SK-N-SH (cell line): Measurements from ENCODE around the gene DENND1A. TPM values are rescaled to one million over a fixed set of nuclear protein-coding genes. Genes with fewer than 3 reads are reported as not detected.

Experiments used
- CTCF ChIA-PET: fragments of 300-600, 350-600 bp; formaldehyde crosslinking; extraction: SDS; loops from one replicate; lab custom pipeline; 2021; lab: Yijun Ruan, JAX
- POLR2A ChIA-PET: fragments of 350-600 bp; sonication (Branson Sonifier 250); formaldehyde crosslinking; extraction: SDS; loops from one replicate; lab custom pipeline; 2020; ENCODE audit warnings: antibody characterized with exemption, inconsistent platforms; lab: Yijun Ruan, JAX
- DNase-seq: peaks from one replicate; pipeline ENCODE4 v3.0.0; 2012
- H2AFZ ChIP-seq: fragments of 200-600 bp; sonication (generic); 2 replicates; pipeline ENCODE4 v1.8.1; 2016; ENCODE audit warnings: antibody characterized with exemption, mild to moderate bottlenecking, low read depth
- H3F3A ChIP-seq: fragments of 200-600 bp; sonication (generic); replicated peaks from 2 replicates; pipeline ENCODE3; 2016; ENCODE audit warnings: antibody characterized with exemption, mild to moderate bottlenecking; ENCODE audit not compliant: insufficient read depth
- H3K27ac ChIP-seq, 2 experiments: fragments of 200-500 bp in 1 of 2; fragments of 200-600 bp in 1 of 2; sonication (Bioruptor generic) in 1 of 2; sonication (generic), shearing (Covaris generic) in 1 of 2; 2 replicates each; pipeline versions ENCODE4 v1.5.1 to v1.6.1; 2014 to 2016; ENCODE audit warnings: low read depth in 2 of 2, inconsistent platforms in 1 of 2, low read length in 1 of 2, mild to moderate bottlenecking in 1 of 2, mixed read lengths in 1 of 2
- H3K27me3 ChIP-seq: fragments of 200-600 bp; sonication (generic), shearing (Covaris generic); 2 replicates; pipeline ENCODE4 v1.6.1; 2016; ENCODE audit warnings: mixed run types; ENCODE audit not compliant: insufficient read depth
- H3K36me3 ChIP-seq, 2 experiments: fragments of 200-500 bp in 1 of 2; fragments of 200-600 bp in 1 of 2; sonication (Bioruptor generic) in 1 of 2; sonication (generic) in 1 of 2; replicated peaks in 1 of 2; 2 replicates each; pipeline versions ENCODE3 to v1.5.1; 2014 to 2016; ENCODE audit warnings: low read length in 1 of 2, mild to moderate bottlenecking in 1 of 2; ENCODE audit not compliant: insufficient read depth in 2 of 2, control insufficient read depth in 1 of 2
- H3K4me1 ChIP-seq, 2 experiments: fragments of 200-500 bp in 1 of 2; fragments of 200-600 bp in 1 of 2; sonication (Bioruptor generic) in 1 of 2; sonication (generic), shearing (Covaris generic) in 1 of 2; 2 replicates each; pipeline versions ENCODE4 v1.5.1 to v1.6.1; 2014 to 2016; ENCODE audit warnings: low read depth in 1 of 2, low read length in 1 of 2, mixed run types in 1 of 2; ENCODE audit not compliant: insufficient read depth in 2 of 2, control insufficient read depth in 1 of 2
- H3K4me2 ChIP-seq: fragments of 200-600 bp; sonication (generic), shearing (Covaris generic); 2 replicates; pipeline ENCODE4 v1.6.1; 2017; ENCODE audit warnings: mixed run types
- H3K4me3 ChIP-seq, 2 experiments: fragments of 200-500 bp in 1 of 2; fragments of 200-600 bp in 1 of 2; sonication (Bioruptor generic) in 1 of 2; sonication (generic), shearing (Covaris generic) in 1 of 2; 2 replicates each; pipeline versions ENCODE4 v1.5.1 to v1.8.1; 2014 to 2016; ENCODE audit warnings: low read depth in 2 of 2, inconsistent platforms in 1 of 2, low read length in 1 of 2, mild to moderate bottlenecking in 1 of 2, mixed read lengths in 1 of 2, moderate library complexity in 1 of 2
- H3K79me2 ChIP-seq: fragments of 200-600 bp; sonication (generic); 2 replicates; pipeline ENCODE4 v1.8.1; 2017; ENCODE audit warnings: mild to moderate bottlenecking; ENCODE audit not compliant: insufficient read depth
- H3K9ac ChIP-seq: fragments of 200-600 bp; sonication (generic); 2 replicates; pipeline ENCODE4 v1.6.1; 2017; ENCODE audit warnings: mixed run types
- H3K9me2 ChIP-seq: fragments of 200-600 bp; sonication (generic); 2 replicates; pipeline ENCODE4 v1.6.1; 2017; ENCODE audit warnings: mixed run types
- H3K9me3 ChIP-seq: fragments of 200-600 bp; sonication (generic); 2 replicates; pipeline ENCODE4 v1.6.1; 2017; ENCODE audit warnings: mixed run types, mild to moderate bottlenecking, moderate library complexity
- H4K20me1 ChIP-seq: fragments of 200-600 bp; sonication (generic); 2 replicates; pipeline ENCODE4 v1.6.1; 2017; ENCODE audit warnings: mild to moderate bottlenecking, mixed run types; ENCODE audit not compliant: insufficient read depth
- CHD2 ChIP-seq: fragments of 150-350 bp; IDR thresholded peaks from 2 replicates; pipeline ENCODE4 v1.6.1; 2018; ENCODE audit warnings: low read length; ENCODE audit not compliant: partially characterized antibody
- CTCF ChIP-seq: fragments of 200-600 bp; sonication (generic); IDR thresholded peaks from 2 replicates; pipeline ENCODE4 v1.6.1; 2017; ENCODE audit warnings: antibody characterized with exemption, mild to moderate bottlenecking, moderate library complexity
- GATA2 ChIP-seq: sonication (generic); formaldehyde crosslinking; IDR thresholded peaks from 2 replicates; pipeline ENCODE4 v1.5.0; 2020; ENCODE audit warnings: mild to moderate bottlenecking, missing genetic modification reagents
- MXI1 ChIP-seq: IDR thresholded peaks from 2 replicates; pipeline ENCODE4 v1.6.1; 2012; ENCODE audit warnings: mild to moderate bottlenecking, low read depth, low read length, improper control_type of control experiment
- RCOR1 ChIP-seq: fragments of 150-350 bp; IDR thresholded peaks from 2 replicates; pipeline ENCODE4 v1.6.1; 2017; ENCODE audit warnings: antibody characterized with exemption, low read length
- REST ChIP-seq: IDR thresholded peaks from 2 replicates; pipeline ENCODE4 v1.6.1; 2012; ENCODE audit warnings: mild to moderate bottlenecking, low read depth, low read length, moderate library complexity
- RXRA ChIP-seq: IDR thresholded peaks from 2 replicates; pipeline ENCODE4 v1.4.0; 2012; ENCODE audit warnings: low read depth, mild to moderate bottlenecking, borderline replicate concordance
- SIN3A ChIP-seq: IDR thresholded peaks from 2 replicates; pipeline ENCODE4 v1.6.1; 2012; ENCODE audit warnings: low read depth, mild to moderate bottlenecking, low read length, moderate library complexity, borderline replicate concordance
- SMC3 ChIP-seq: IDR thresholded peaks from 2 replicates; pipeline ENCODE4 v1.6.1; 2012; ENCODE audit warnings: low read depth, low read length, improper control_type of control experiment
- TAF1 ChIP-seq: IDR thresholded peaks from 2 replicates; pipeline ENCODE4 v1.6.1; 2012; ENCODE audit warnings: low read depth, mild to moderate bottlenecking, low read length, moderate library complexity, borderline replicate concordance
- TEAD4 ChIP-seq: IDR thresholded peaks from 2 replicates; pipeline ENCODE4 v1.4.0; 2012; ENCODE audit warnings: mild to moderate bottlenecking, borderline replicate concordance; ENCODE audit not compliant: insufficient read depth
- WGBS: methylation state at CpG from one replicate; pipeline ENCODE4 v1.1.6; 2017; ENCODE audit warnings: low lambda C conversion rate; 5-methylcytosine and 5-hydroxymethylcytosine counted together
- polyA plus RNA-seq, 3 experiments: library from polyadenylated mRNA; depleted of rRNA; stranded (reverse); fragments of >200 nt; gene quantifications; 2 replicates each; pipeline ENCODE4 v1.2.3, GENCODE V29; 2012

The DENND1A gene
- polyA plus RNA-seq, 1 of the 3 experiments (the other 2 are of a cell fraction): 25.4 TPM

- H3K36me3 ChIP-seq: no peaks in the 10 kb centered on the region
- 92% methylated on average over 17 of the region's 23 CpGs for WGBS
- POLR2A ChIA-PET: no interaction called here
Observed at GRCh38 chr9:123362856-123363255, 567.1 kb downstream of the DENND1A start.

More at GRCh38 chr9:123362856-123363255, 567.1 kb downstream of the DENND1A start:
- Histone ChIP-seq H3K9me2 (no peaks in the 10 kb centered on the region), H3K4me3 (no peak overlapping the region), H3K4me2 (no peak overlapping the region), H3K27me3 (no peaks in the 10 kb centered on the region), H3K9me3 (no peaks in the 10 kb centered on the region), H4K20me1 (no peaks in the 10 kb centered on the region), H3K27ac (no peak overlapping the region), H2AFZ (no peak overlapping the region), H3K9ac (no peak overlapping the region), H3K79me2 (no peaks in the 10 kb centered on the region), H3K4me1 (peaks cover 0 to 4% of the 10 kb centered on the region in 2 experiments; a peak in 1 of 4 replicates), H3F3A (no peaks in the 10 kb centered on the region)
- CTCF ChIA-PET: interaction anchor here (1.3 to 10.4 kb wide), 4 partner anchors 8 to 23 kb away, joined by 4 to 77 read pairs (median 25); partner anchors contain the start of gene CRB2
- no peak for TF ChIP-seq TAF1
- TF ChIP-seq RXRA: no peak
- TF ChIP-seq SMC3: no peak
- TF ChIP-seq RCOR1: no peak
- TF ChIP-seq MXI1: no peak
- TF ChIP-seq CTCF: no peak
- no peak for TF ChIP-seq SIN3A
- TF ChIP-seq REST: no peak
- no peak for TF ChIP-seq GATA2
- TF ChIP-seq CHD2: no peak
- no peak for TF ChIP-seq TEAD4
- DNase-seq: no peak
